Suppressor macrophage treated with lipopolysaccharide for 4 hours (primary cell): ENCODE data around the gene METTL15.
"Not testable (repeated sequence)": the region's sequence is repeated elsewhere in the genome, so short reads cannot be mapped to it uniquely, and the experiment has no call there.

Experiments
- DNase-seq: peaks from one replicate; pipeline ENCODE4 v3.0.0-alpha.2; 2020

METTL15 gene

DNA sequence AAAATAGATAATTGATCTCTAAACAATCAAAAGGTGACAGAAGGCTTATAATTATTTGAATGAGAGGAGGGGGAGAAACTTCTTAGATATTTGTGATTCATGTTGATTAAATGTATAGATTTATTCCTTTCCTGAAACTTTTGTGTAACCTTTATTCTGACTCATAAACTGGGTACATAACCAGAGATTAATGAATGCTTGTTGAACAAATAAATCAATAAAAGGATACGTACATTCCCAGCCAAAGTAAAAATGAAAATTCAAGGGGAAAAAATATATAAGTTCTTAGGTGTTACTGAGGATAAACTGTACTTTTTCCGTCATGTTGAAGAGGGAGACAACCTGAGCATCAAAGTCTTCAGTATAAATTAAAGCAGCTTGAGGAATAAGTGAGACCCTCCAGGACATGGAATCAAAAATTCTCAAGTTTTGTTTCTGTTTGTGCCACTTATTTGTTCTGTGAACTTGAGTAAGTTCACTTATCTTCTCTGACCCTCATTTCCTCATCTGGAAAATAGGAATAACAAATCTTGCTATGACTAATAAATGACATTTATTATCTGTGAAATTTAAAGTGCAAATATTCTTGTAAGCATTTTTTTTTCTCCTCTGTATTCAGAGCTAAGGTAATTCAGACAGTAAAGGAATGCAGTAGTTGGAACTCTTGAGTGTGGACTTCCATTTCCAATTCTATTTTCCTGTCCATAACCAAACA, 195.4 kb downstream of the METTL15 start:
- no peak for DNase-seq

- no peak for DNase-seq
These were observed 207.3 kb downstream of the METTL15 start for GRCh38 chr11:28315440-28315839.

- DNase-seq = no peak
These were observed 210.7 kb downstream of the METTL15 start for GRCh38 chr11:28318871-28319270.

GRCh38 chr11:28323621-28324020, 215.4 kb downstream of the METTL15 start:
- no peak for DNase-seq

- DNase-seq = not testable (repeated sequence)
These were observed 224.2 kb downstream of the METTL15 start for GRCh38 chr11:28332393-28332792.

GRCh38 chr11:28337701-28338100, 229.5 kb downstream of the METTL15 start:
- DNase-seq = no peak

DNA sequence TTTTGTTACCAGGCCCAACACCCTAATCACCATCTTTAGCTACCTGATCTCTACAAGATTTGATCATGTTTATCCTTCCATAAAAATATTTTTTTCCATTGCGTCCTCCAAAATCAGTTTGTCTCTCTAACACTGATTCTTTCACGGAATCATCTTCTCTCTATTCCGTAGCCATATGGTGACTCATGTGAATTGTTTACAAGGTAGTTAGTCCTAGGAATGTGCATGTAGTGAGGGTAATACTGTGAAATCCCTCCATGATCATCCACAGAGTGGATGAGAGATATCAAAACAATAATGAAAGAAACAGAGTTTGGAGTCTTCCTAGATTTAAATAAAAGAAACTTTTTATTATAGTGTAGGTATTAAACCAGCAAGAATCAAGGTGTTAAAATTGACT, 230.2 kb downstream of the METTL15 start:
- no peak for DNase-seq

GRCh38 chr11:28339488-28339887, 231.3 kb downstream of the METTL15 start:
- DNase-seq = no peak

- no peak for DNase-seq
These were observed 234.5 kb downstream of the METTL15 start for GRCh38 chr11:28342716-28343115.

DNA sequence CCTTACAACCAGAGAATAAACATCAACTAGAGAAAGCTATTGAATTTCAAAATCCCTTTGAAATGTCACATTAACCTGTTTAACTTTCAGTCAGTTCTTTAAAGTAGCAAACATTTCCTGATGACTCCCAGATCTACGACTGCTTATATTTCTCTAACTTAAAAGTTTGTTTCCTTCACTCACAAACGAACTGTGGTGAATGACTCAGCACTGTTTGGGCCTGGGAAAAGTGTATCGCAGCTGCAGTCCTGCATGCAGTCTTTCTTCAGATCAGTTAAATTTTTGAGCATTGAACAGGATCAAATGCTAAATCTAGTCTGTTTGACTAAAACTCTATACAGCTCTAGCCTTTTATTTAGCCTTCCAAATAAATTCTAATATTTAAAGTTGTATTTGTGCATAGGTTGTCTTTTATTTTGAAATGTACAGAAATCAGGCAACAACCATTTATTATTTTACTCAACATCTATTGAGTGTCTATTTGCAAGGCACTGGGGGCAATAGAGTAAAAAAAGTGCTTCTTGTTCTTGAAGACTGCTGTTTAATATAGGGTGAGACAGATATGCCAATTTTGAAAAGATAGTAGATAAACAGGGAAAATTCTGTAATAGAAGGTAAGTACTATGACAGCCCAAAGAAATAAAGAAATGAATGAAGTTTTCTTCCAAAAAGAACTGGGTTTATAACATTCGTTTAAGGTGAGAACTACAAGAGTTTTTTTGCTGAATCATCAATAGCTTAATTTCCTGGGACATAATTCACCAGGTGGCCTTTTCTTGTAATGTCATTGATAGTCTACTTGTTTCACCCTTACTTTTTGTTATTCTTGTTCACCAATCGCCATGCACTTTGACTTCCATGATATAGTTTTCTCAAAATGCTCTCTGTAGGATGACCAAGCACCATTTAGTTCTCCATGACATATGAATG, 235.4 kb downstream of the METTL15 start:
- no peak for DNase-seq

GRCh38 chr11:28346209-28346608, 238.0 kb downstream of the METTL15 start:
- no peak for DNase-seq

DNA sequence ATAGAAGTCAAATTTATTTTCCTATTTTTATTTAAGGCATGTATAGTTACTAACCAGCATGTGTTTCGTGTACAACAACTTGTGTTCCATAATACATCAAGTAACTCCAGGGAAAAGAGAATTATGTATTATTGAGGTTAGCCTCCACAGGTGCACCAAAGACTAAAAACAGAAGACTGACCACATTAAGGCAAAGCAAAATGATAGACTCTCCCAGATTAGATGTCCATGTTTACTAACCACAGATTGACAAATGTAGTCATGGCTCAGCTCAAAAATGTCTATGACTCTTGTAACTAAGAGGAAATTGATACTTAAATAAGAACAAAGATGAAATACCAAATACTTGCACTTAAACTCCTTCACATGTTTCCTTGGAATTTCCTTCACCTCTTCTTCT, 238.5 kb downstream of the METTL15 start:
- DNase-seq = no peak

- no peak for DNase-seq
These were observed 239.2 kb downstream of the METTL15 start for GRCh38 chr11:28347371-28347770.

DNA sequence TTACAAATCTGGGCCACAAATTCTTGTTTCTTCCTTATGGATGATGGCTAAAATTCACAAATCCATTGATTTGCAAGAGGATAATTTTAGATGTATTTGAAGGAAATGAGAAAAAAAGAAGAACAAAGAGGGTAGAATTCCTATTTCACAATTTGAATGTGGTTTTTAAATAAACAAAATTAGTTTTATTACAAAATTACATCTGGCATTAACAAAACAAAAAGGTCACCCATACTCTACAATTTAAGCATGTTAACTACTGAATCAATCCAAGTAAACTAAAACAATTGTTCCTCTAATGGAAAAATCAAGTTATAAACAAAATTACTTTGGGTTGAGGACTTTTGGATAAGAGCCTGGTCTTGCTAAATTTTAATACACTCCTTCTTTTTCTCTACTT, 242.0 kb downstream of the METTL15 start:
- no peak for DNase-seq

- DNase-seq = no peak
These were observed 245.8 kb downstream of the METTL15 start for GRCh38 chr11:28353991-28354390.

- DNase-seq = no peak
These were observed 258.6 kb downstream of the METTL15 start for GRCh38 chr11:28366549-28367346.

GRCh38 chr11:28378095-28378494, 269.9 kb downstream of the METTL15 start:
- DNase-seq = not testable (repeated sequence)
